ENCODE measurements around the gene CCHCR1.
A peak's percentile ranks its signal among the peaks of the same experiment; 100 is the strongest.
"Not testable (repeated sequence)": the region's sequence is repeated elsewhere in the genome, so short reads cannot be mapped to it uniquely, and the experiment has no call there.

CCHCR1 gene, protein sequence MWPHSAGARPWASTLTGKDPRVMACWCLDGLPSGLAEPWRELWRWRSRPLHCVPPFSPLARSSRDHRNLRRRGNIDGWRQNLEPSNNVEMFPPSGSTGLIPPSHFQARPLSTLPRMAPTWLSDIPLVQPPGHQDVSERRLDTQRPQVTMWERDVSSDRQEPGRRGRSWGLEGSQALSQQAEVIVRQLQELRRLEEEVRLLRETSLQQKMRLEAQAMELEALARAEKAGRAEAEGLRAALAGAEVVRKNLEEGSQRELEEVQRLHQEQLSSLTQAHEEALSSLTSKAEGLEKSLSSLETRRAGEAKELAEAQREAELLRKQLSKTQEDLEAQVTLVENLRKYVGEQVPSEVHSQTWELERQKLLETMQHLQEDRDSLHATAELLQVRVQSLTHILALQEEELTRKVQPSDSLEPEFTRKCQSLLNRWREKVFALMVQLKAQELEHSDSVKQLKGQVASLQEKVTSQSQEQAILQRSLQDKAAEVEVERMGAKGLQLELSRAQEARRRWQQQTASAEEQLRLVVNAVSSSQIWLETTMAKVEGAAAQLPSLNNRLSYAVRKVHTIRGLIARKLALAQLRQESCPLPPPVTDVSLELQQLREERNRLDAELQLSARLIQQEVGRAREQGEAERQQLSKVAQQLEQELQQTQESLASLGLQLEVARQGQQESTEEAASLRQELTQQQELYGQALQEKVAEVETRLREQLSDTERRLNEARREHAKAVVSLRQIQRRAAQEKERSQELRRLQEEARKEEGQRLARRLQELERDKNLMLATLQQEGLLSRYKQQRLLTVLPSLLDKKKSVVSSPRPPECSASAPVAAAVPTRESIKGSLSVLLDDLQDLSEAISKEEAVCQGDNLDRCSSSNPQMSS

DNA sequence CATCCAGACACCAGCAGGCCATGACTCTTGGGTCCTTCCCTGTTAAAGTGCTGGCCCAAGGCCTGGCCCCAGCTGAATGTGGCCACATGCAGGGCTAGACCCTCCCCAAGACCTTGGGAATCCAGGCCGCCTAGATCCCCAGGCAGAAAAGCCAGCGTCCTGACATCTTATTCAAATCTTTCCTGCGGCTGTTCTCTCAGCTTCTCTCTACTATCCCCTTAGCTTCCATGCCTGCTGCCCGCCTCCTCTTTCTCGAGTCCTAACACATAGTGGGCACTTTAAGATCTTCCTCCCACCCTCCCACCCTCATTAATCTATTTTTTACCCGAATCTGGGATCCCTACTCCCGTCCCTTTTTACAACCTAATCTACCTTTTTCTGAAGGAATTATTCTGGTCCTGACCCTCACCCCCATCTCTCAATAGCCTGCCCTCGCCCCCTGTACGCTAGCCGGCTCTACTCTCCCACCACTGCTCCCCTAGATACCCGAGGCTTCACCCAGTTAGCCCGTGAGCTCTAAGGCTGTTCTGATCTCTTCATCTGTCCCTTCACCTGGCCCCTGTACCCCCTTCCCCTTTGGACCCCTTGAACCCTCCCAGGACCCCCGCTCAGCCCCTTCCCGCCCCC lies at the start of gene CCHCR1:
Gene CCHCR1, minus strand, starts transcription at position 290 of the 627 bp plus-strand sequence. Its CDS starts 202 bp downstream, at position 88.
- DNase-seq, result no peak

DNA sequence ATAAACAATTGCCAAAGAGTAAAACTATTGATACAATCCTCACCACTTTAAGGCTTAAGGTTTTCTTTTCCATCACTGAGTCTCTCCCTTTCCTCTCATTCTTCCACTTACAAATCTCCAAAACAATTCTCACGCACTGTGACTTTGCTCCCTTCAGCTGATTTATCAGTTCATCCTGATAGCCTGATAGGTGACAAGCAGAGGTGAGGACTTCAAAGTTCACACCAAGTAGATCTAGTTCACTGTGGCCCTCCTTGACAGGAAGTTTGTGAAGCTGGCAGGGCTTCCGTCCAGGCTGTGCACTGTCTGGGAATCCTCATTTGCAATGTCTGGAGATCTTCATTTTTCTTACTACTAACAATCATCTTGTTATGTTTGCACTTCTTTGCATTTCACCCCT lies 48.0 kb upstream of the CCHCR1 start:
- DNase-seq, result no peak

DNA sequence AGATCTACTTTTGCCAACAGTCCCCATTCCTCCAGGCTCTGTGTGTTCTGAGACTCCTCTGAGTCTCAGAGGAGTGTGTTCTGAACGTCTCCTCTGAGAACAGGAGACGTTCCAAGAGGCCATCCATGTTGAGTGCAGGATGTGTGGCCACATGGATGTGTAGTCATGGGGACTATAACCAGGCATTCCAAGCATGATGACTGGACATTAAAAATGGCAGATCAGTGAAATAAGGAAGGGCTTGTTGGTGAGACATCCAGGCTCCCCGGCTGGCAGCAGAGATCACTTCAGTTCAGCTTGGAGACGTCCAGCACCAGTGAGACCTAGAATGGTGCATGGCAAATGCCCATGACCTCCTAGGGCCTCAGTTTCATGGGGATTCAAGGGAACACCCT lies 47.1 kb upstream of the CCHCR1 start:
- DNase-seq, result no peak

DNA sequence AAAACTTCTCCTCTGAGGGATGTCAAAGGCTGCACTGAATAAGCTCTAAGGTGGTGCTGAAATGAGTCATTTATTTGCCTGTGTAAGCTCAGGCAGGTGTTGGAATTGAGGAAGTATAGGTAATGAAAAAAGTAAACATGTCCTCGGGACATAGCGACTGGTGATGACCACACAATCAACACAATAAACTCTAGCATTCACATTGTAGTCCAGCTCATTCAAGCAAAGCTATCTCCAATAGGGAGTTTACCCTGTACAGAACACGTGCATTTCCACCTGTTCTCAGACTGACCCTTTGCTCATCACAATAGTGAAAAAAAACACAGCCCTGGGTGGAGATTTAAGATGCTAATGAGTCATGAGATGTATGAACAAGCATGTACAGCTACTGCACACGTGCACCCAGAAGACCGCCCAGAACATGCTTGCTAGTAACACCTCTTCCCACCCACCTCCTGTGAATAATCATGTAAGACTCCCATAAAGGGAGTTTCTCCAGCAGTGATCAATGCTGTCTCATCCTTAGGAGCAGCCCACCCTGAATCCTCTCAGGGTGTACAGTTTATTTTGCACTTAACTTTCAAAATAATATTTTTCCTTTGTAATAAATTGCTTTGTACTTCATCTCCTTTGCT lies 45.9 kb upstream of the CCHCR1 start:
- no peak for DNase-seq

DNA sequence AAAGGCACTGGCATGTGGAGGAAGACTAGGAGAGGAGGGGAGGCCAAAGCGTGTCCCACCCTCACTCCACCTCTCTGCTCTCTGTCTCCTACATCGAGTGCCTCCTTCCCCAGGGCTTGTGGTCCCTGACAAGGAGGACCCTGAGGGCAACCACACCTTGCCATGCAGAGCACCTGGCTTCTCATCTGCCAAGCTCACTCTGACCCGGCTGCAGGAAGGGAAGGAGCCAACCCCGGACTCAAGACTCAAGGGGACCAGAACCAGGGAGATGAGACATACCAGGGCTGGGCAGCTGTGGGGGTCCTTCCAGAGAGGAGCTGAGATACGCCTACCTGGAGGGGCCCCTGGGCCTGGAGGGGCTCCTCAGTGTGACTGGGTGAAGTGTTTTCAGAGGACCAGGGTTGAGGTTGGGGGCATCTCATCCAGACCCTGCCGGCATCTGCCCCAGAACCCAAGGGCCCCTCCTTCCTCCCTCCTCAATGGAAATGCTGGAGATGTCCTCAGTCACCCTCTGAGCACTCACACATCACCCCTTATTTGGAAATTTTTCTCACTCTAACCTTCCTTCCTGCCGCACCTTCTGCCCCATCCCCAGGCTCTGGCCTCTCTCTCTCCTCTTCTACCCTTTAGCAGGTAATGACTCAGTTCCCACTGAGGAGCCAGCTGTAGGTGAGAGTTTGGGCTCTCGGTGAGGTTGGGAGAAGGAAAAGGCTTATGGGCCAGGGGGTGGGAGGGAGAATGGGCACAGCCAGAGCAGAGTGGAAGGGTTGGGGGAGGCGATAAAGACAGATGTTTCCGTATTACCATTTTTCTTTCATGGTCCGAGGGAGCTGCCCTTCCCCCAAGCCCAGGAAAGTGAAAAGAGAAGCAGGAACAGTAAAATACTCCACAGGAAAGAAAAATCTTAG lies 44.9 kb upstream of the CCHCR1 start:
- no peak for DNase-seq

DNA sequence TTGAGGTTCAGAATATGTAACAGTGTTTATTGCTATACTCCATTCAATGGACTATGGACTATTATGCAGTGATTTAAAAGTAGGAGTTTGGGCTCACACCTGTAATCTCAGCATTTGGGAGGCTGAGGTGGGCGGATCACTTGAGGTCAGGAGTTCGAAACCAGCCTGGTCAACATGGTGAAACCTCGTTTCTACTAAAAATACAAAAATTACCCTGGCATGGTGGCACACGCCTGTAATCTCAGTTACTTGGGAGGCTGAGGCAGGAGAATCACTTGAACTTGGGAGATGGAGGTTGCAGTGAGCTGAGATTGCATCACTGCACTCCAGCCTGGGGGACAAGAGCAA lies 41.5 kb upstream of the CCHCR1 start:
- DNase-seq, result not testable (repeated sequence)

DNA sequence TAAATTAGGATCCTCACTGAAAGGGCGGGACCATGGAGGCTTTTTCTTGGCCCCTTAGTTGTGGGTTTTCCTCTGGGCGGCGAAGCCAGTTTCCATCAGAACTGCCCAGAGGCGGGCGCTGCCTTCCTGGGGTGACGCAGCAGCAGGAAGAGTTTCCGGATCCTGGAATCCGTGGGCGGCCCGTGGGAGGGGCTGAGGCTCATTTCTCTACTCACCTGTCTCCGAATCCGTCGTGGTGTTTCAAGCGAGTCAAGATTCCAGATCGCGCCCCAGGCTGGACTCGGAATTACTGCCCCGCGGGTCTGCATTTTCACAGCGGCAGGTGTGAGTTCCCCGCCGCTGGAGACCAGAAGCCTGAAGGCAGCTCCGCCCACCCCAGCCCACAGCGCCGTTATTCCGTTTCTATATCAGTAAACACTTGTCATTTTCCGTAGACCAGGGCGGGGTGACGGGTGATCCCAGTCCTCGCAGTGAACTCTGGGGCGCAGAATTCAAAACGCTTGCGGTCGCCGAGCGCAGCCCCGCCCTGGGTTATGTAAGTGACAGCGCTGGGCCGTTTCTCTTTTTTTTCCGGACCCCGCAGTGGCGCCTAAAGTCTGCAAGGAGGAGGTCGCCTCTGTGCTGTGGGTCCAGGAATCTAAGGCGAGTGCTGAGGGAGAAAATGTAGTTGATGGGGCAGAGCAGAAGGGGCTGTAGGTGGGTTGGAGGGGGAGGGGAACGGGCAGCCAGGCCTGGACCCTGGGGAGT lies 40.1 kb upstream of the CCHCR1 start:
- peak; percentile 63 for DNase-seq

DNA sequence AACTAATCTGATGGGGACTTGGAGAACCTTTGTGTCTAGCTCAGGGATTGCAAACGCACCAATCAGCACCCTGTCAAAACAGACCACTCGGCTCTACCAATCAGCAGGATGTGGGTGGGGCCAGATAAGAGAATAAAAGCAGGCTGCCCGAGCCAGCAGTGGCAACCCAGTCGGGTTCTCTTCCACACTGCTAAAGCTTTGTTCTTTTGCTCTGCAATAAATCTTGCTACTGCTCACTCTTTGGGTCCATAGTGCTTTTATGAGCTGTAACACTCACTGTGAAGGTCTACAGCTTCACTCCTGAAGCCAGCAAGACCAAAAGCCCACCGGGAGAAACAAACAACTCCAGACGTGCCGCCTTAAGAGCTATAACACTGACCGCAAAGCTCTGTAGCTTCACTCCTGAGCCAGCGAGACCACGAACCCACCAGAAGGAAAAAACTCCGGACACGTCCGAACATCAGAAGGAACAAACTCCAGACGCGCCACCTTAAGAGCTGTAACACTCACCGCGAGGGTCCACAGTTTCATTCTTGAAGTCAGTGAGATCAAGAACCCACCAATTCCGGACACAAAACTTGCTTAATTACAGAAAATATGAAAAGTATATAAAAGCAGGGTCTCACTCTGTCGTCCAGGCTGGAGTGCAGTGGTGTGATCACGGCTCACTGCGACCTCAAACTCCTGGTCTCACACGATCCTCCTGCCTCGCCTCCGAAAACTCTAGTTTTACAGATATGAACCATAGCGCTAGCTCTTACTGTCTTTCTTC lies 38.8 kb upstream of the CCHCR1 start:
- DNase-seq, result not testable (repeated sequence)

DNA sequence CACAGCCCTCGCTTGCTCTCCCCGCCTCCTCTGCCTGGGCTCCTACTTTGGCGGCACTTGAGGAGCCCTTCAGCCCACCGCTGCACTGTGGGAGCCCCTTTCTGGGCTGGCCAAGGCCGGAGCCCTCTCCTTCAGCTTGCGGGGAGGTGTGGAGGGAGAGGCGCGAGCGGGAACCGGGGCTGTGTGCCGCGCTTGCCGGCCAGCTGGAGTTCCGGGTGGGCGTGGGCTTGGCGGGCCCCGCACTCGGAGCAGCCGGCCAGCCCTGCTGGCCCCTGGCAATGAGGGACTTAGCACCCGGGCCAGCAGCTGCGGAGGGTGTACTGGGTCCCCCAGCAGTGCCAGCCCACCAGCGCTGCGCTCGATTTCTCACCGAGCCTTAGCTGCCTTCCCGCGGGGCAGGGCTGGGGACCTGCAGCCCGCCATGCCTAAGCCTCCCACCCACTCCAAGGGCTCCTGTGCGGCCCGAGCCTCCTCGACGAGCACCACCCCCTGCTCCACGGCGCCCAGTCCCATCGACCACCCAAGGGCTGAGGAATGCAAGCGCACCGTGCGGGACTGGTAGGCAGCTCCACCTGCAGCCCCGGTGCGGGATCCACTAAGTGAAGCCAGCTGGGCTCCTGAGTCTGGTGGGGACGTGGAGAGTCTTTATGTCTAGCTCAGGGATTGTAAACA lies 37.8 kb upstream of the CCHCR1 start:
- DNase-seq, result not testable (repeated sequence)

DNA sequence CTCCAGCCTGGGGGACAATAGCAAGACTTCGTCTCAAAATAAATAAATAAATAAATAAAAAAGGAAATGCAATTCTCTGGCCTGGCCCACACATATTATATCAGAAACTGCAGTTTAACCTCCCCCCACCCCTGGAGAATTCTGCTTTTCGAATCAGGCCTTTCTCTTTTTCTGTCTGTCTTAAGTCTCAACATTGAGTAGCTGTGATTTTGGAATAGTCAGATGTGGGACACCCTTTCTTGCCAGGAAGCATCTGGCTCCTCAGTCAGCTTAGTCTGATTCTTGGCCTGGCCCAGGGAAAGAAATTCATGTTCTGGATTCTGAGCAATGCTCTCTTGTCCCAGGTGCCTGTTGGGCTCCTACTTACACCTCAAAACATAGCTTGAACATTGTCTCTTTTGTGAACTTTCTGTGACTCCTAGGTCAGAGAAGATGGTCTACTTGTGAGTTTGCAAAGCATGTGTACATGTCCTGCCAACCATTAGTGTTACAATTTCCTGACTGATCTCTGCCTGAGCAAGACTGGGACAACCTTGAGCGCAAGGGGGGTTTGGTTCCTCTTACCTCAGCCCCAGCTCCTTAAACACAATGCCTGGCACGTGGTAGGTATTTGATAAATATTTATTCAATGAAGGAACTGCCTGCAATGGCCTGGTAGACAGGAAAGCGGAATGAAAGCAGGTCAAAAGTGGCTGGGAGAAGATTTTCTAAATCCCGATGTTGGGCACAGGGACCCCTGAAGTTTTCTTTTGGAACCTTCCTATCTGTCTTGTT lies 36.6 kb upstream of the CCHCR1 start:
- DNase-seq, result no peak

DNA sequence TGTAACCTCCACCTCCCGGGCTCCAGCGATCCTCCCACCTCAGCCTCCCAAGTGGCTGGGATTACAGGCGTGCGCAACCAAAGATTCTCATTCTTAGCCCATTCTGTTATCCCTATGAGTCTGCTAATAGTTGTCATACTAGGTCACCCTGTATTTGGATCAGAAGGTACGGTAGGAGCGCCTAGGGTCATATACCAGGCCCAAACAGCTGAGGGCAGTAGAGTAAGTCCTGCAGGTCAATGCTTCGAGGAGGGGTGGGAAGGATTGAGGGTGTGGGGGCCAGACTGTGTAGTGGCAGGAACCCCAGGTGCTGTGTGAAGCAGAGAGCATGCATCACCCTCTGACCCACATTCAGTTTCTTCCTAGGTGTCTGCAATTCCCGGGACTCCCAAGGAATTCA lies 35.6 kb upstream of the CCHCR1 start:
- no peak for DNase-seq

DNA sequence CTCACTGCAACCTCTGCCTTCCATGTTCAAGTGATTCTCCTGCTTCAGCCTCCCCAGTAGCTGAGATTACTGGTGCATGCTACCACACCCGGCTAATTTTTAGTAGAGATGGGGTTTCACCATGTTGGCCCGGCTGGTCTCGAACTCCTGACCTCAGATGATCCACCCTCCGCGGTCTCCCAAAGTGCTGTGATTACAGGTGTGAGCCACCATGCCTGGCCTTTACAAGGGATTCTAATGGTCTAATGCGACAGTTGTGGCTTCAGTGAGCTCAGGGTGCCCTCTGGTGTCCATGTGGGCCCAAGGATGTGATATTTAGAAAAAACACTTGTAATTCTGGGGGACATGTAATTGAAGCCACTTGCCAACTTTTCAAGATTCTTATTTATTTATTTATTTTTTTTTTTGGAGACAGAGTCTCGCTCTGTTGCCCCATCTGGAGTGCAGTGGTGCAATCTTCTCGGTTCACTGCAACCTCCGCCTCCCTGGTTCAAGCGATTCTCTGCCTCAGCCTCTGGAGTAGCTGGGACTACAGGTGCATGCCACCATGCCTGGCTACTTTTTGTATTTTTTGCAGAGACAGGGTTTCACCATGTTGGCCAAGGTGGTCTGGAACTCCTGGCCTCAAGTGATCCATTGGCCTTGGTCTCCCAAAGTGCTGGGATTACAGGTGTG lies 35.0 kb upstream of the CCHCR1 start:
- peak; percentile 22 for DNase-seq

DNA sequence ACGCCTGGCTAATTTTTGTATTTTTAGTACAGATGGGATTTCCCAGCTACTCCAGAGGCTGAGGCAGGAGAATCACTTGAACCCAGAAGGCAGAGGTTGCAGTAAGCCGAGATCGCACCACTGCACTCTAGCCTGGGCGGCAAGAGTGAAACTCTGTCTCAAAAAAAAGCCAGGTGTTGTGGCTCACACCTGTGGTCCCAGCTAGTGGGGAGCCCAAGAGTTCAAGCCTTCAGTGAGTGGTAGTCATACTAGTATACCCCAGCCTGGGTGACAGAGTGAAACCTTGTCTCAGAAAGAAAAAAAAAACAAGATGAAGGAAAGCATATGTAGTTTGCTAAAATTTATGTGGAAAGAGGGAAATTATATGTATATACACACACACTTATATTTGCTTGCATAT lies 32.9 kb upstream of the CCHCR1 start:
- DNase-seq, result no peak

DNA sequence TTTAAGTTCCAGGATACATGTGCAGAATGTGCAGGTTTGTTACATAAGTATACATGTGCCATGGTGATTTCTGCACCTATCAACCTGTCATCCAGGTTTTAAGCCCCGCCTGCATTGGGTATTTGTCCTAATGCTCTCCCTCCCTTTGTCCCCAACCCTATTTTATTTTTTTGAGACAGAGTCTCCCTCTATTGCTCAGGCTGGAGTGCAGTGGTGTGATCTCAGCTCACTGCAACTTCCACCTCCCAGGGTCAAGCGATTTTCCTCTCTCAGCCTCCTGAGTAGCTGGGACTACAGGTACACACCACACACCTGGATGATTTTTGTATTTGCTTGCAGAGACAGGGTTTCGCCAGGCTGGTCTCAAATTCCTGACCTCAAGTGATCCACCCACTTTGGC lies 31.6 kb upstream of the CCHCR1 start:
- DNase-seq, result not testable (repeated sequence)

DNA sequence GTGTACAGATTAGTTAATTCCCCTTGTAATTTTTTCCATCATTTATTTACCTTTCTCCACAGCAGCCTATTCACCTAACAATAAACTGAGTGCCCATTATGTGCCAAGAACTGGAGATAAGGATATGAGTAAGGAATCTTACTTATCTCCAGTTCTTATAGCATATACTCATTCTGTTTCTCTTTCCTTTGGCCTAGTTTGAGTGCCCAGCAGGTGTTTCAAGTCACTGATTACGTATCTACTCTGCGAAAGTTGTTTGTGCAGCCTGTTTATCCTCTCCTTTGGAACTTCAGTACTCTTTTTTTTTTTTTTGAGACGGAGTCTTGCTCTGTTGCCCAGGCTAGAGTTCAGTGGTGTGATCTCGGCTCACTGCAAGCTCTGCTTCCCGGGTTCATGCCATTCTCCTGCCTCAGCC lies 30.2 kb upstream of the CCHCR1 start:
- no peak for DNase-seq

DNA sequence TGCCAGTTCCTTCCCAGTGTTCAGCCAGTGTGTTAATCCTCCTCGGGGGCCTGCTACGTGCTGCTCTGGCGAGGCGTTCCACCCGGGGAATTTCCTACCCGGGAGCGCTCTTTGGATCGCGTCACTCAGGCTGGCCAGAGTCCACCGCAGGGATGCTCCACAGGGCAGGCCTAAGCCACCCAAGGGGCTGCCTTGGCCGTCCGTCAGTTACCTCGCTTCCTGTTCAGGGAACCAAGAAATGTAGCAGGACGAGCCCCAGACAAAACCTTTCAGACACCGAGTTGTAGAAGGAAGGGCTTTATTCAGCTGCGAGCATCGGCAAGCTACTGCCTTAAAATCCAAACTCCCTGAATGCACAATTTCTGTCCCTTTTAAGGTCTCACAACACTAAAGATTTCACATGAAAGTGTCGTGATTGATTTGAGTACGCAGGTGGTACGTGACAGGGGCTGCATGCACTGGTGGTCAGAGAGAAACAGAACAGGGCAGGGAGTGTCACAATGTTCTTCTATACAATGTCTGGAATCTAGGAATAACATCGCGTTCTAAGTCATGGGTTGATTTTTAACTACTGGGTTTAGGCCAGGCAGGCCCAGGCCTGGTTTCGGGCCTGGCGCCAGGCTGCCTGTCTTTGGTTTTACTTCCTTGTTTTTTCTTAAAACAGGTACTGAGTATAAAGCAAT lies 28.6 kb upstream of the CCHCR1 start:
- no peak for DNase-seq

DNA sequence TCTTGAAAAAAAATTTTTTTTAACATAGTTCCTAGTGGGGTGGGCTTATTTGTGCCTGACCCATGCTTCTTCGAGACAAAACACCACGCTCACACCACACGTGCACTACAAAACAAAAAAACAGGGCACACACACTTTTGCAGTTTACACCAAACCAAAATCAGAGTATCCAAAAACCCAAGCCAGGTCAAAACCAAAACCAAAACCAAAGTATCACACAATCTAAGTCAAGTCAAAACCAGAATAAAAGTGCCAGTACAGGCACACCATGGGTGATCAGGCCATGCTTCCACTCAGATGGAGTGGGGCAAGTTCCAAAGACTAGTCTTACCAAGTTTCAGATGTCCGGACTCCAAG lies 28.1 kb upstream of the CCHCR1 start:
- DNase-seq, result not testable (repeated sequence)

DNA sequence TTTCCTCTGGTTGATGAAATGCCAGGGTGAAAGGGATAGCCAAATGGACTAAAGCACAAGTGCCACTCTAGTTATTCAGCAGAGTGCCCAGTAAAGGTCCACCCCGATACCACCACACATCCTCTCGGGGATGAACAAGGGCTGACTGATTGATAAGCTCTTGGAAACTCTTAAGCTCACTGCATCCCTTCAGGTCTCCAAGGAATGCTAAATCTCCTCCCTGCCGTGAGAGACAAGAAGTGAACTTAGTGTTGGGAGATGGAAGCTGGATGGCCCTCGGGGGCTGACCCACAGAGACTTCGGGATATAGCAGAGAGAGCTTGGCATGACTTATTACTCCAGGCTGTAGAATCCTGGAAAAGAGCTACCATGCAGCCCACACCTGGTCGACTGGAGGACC lies 26.3 kb upstream of the CCHCR1 start:
- DNase-seq, result not testable (repeated sequence)
